ENCODE results near the gene CYB561.

DNA sequence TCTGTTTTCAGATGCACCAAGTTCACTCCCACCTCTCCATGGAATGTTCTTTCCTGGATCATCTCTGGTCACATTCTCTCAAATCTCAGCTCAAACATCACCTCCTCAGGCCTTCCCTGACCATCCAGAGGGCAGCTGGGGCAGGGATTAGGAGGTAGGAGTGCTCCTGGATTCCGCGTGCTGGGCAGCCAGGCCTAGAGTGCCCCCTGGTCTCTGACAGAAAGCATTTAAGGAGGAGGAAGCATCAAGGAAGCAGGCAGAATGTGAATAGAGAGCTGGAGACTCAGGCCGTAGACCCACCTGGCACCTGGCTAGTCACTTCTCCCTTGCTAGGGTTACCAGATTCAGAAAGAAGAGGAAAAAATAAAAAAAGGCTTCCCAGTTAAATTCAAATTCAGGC, 2.5 kb upstream of the CYB561 start:
- TF ChIP-seq, protein P1, sequence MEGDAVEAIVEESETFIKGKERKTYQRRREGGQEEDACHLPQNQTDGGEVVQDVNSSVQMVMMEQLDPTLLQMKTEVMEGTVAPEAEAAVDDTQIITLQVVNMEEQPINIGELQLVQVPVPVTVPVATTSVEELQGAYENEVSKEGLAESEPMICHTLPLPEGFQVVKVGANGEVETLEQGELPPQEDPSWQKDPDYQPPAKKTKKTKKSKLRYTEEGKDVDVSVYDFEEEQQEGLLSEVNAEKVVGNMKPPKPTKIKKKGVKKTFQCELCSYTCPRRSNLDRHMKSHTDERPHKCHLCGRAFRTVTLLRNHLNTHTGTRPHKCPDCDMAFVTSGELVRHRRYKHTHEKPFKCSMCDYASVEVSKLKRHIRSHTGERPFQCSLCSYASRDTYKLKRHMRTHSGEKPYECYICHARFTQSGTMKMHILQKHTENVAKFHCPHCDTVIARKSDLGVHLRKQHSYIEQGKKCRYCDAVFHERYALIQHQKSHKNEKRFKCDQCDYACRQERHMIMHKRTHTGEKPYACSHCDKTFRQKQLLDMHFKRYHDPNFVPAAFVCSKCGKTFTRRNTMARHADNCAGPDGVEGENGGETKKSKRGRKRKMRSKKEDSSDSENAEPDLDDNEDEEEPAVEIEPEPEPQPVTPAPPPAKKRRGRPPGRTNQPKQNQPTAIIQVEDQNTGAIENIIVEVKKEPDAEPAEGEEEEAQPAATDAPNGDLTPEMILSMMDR (conservative IDR thresholded peaks at IDR 0.05; ENCODE audit: low read depth, low read length) = no peak
- no peak for TF ChIP-seq EZH2 (IDR thresholded peaks at IDR 0.05; ENCODE audit: borderline replicate concordance, low read depth, low read length, poor library complexity, severe bottlenecking)

Data from A673 (cell line).